GM20431 (cell line): ENCODE data around the gene ASB16.
"Not testable (repeated sequence)": the region's sequence is repeated elsewhere in the genome, so short reads cannot be mapped to it uniquely, and the experiment has no call there.

Experiments used
- in situ Hi-C: fragments of 300-500 bp; cut with MseI, MboI; formaldehyde crosslinking; loops from one replicate; pipeline ENCODE4 v1.15.0; 2020; ENCODE audit warnings: low sequenced_read_pairs; ENCODE audit not compliant: unreplicated experiment

The ASB16 gene

DNA sequence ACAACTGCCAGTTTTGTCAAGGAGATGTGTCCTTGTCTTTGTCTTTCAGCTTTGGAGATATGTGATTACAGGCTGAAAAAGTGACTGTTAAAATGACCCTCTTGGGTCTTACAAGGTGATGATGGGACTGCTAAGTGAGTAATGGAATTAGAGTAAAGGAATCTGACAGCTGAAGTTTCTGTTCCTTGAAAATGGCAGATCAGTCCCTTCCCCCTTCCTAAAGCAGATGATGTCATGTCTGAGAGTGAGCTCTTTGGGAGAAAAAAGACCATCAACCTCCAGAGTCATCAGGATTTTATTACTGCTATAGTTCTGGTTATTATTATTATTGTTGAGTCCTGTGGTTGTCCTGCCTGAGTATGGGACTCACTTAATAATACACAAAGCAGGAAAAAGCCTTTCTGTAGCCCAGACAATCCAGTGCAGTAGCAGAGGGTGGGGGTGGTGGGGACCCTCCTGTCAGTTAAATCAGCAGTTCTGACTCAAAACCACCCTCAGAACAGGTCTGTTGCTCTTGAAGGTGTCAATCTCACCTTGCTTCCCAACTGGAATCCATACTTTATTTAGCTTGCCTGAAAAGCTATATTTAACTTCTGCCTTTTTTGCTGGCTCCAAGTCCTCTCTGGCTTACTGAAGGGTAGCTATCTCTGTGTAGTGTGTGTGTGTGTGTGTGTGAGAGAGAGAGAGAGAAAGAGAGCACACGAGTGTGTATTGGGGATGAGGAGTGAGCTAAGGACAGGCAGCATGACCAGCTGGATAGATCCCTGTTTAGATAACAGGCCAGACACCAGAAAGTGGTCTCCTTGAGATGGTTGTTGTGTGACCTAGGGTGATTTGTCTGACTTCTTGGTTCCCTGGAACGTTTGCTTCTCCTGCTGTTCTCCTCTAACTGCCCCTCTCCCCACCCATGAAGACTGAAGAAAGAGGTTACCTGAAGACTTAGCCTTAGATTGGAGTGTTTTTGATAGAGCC lies 23.8 kb upstream of the ASB16 start:
- in situ Hi-C loops = no loop called here

DNA sequence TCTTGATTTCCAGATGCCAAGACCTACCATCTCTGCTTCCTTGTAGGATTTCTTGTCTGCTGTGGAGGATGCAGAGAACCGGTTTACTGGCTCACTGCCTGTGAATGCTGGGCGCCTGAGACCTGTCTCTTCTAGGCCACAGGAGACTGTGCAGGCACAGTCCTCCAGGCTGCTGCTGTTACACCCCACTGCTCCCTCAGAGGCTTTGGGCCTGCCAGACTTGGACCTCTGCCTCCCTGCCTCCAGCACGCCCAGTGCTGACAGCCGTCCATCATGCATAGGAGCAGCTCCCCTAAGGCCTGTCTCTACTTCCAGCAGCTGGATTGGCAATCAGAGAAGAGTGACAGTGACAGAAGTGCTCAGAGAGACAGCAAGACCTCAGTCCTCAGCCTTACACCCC lies 22.7 kb upstream of the ASB16 start:
- in situ Hi-C loops = no loop called here

DNA sequence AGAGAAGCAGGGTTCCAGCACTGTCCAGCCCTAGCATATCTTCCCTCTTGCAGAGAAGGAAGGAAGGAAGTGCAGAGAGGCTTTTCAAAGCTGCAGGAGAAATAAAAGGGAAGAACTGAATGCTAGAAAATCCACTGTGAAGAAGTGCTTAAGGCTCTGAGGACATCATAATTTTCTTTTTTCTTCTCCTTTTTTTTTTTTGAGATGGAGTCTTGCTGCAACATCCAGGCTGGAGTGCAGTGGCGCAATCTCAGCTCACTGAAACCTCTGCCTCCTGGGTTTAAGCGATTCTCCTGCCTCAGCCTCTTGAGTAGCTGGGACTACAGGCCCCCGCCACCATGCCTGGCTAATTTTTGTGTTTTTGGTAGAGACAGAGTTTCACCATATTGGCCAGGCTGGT lies 21.4 kb upstream of the ASB16 start:
- in situ Hi-C loops = not testable (repeated sequence)

DNA sequence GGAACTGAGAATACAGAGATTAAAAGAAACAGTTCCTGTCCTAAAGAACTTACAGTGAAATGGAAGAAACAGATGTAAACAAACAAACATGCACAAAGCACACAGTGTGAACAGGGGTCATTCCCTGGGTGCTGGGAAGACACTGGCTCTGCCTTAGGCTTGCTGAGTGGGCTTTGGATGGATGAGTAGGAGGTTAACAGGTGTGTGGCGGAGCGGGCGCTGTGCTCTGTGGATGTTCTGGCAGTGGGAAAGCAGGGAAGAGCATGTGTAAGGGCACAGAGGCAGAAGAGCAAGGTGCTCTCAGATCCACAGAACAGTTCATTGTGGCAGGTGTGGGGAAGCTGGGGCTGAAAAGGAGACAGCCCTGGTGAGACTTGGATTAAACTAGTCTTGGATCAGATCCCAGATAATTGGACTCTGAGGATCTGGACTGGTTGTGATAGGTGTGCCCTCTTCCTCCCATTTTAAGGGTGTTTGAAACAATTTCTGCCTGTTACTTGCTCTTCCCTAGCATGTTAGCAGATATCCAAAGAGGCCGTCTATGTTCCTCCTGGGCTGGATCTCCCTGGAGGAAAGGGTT lies 20.7 kb upstream of the ASB16 start:
- in situ Hi-C loops = no loop called here

DNA sequence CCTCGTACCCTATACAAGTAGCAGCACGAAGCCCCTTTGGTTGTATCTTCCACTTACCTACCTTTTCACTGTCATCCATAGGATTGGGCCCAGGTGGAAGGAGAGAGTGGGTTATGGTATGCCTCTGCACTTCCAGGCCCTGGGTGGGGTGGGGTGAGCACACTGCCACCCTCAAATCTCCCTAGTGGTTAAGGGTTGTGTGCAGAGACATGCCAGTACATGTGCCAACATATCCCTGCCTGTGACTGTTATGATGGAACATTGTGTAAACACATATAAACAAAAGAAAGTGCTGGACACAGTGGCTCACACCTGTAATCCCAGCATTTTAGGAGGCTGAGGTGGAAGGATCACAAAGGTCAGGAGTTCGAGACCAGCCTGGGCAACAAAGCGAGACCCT lies 17.6 kb upstream of the ASB16 start:
- in situ Hi-C loops = no loop called here

DNA sequence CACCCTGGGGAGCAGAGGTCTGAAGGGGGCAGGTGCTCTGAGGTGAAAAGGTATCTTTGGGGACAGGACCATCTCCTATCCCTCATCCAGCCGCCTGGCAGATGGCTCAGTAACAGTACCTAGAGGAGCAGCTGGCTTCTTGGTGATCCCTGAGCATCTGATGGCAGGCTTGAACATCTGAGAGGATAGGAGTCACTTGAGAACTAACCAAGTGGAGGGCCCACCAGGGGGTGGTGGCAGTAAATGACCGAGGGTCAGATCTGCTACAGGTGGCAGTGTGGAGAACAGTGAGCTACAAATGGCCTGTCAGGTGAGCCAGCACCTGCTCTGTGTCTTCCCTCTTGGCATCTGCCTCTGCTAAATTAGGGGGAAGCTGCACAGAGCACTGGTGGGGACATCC lies 15.0 kb upstream of the ASB16 start:
- in situ Hi-C loops = no loop called here

DNA sequence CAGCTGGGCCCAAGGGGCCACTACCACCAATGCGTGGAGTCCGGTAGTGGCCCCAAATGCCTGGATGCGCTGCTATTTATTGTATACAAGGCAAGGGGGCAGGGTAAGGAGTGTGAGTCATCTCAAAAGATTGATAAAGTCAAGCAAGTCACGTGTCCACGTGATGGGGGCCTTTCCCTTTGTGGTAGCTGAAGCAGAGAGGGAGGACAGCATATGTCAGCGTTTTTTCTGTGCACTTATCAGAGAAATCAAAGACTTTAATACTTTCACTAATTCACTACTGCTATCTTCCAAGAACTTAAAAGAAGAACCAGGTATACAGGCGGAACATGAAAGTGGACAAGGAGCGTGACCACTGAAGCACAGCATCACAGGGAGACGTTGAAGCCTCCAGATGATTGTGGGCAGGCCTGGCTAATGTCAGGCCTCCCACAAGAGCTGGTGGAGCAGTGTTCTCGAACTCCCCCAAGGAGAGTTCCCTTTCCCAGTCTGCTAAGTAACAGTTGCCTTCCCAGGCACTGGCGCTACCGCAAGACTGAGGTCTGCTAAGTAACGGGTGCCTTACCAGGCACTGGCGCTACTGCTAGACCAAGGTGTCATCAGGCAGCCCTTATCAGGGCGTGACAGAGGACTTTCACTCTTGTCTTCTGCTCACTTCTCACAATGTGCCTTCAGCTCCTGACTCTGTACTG lies 10.8 kb upstream of the ASB16 start:
- in situ Hi-C loops = no loop called here

DNA sequence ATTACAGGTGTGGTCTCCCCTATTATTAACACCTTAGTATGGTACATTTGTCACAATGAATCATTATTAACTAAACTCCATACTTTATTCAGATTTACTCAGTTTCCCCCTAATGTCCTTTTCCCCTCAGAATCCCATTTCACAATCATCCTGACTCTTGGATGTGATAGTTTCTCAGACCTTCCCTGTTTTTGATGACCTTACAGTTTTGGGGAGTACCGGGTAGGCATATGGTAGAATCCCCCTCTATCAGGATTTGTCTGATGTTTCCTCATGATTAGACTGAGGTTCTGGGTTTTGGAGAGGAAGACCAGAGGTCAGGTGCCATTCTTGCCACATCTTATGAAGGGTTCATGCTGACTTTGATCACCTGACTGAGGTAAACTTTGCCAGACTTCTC lies 6.0 kb upstream of the ASB16 start:
- in situ Hi-C loops = no loop called here

DNA sequence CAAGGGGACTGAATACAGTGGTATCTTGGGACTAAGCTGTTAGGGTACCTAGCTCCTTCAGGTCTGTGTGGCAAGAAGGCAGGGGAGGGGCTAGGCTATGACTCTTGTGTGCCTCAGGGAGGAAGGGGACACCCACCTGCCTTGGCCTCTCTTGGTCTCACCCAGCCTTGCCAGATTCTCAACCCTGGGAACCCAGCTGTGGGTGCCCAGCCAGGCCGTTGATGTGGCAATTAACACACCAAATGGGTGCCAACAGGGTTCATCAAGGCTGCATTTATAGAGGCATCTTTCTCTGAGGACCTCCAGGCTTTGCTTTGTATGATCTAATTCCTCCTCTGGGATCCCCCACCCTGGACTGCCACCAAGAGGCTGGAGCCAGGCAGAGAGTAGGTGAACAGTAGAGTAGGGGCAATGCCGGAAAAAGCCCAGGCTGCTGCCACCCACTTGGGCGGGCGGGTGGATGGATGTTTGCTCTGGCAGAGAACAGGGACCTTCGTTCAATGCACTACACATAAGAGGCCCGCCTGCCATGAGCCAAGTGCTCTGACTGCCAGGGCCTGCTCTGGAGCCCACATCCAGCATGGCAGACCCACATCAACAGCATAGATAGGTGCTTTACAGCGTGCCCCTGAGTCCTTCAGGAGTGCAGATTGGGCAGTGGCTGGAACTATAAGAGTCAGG lies 3.2 kb upstream of the ASB16 start:
- in situ Hi-C loops = no loop called here

DNA sequence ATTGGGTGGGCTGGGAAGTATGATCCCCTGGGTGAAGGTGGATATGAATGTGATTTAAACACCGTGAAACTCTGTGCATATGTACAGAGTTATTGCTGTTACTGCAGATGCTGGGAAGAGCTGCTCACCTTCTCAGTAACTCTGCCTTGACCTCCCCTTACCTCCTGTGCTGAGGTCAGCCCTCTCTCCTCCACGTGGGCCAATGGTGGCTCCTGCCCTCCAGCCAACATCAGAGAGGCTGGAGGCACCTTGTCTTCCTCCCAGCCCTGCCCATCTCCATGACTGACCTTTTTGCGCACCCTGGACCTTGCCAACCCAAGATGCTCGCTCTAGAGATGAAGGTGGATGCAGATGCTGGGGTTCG lies 387 bp upstream of the ASB16 start:
- in situ Hi-C loops = no loop called here

DNA sequence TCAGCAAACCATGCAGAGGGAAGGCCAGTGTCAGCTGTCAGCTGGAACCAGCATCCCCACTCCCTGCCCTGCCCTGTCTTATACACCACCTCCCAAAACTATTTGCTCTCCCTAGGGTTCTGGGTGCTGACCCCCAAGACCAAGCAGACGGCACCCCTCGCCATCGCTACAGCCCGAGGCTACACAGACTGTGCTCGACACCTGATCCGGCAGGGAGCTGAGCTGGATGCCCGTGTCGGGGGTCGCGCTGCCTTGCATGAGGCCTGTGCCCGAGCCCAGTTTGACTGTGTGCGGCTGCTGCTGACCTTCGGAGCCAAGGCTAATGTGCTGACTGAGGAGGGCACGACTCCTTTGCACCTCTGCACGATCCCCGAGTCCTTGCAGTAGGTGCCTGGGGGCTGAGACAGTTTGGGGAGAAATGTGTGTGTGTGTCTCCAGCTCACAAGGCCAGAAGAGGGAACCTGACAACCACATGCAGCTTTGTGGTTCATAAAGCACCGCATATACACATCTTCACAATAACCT lies 1.5 kb downstream of the ASB16 start:
- in situ Hi-C loops = no loop called here

DNA sequence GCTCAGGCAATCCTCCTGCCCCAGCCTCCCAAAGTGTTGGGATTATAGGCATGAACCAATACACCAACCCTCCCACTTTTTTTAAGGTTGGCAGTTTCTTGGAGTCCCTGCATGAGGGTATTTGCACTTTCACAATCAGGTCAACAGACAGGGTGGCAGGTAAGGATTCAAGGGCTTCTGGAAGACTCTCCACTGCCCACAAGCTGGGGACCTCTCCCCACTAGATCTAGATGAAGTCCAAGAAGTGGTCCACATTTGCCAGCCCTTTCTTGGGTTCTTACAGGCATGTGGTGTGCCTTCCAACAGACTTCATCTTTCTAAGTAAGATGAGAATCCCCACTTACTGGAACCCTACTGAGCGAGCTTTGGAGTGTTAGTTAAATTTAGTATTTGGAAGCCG lies 3.9 kb downstream of the ASB16 start:
- in situ Hi-C loops = no loop called here

DNA sequence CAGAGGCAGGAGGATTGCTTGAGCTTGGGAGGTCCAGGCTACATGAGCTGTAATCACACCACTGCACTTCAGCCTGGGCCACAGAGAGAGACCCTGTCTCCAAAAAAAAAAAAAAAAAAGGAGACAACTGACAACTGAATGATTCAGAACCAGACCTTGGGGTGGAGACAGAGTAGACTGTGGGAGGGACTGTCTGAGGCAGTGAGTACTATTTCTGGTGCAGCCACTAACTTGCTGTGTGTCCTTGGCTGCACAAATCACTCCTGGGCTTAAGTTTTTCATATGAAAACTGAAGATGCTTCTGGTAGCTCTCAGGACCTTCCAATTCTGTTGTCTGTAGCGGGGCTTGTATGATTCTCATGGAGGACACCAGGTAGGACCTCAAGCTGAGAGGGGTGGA lies 5.8 kb downstream of the ASB16 start:
- in situ Hi-C loops = no loop called here

DNA sequence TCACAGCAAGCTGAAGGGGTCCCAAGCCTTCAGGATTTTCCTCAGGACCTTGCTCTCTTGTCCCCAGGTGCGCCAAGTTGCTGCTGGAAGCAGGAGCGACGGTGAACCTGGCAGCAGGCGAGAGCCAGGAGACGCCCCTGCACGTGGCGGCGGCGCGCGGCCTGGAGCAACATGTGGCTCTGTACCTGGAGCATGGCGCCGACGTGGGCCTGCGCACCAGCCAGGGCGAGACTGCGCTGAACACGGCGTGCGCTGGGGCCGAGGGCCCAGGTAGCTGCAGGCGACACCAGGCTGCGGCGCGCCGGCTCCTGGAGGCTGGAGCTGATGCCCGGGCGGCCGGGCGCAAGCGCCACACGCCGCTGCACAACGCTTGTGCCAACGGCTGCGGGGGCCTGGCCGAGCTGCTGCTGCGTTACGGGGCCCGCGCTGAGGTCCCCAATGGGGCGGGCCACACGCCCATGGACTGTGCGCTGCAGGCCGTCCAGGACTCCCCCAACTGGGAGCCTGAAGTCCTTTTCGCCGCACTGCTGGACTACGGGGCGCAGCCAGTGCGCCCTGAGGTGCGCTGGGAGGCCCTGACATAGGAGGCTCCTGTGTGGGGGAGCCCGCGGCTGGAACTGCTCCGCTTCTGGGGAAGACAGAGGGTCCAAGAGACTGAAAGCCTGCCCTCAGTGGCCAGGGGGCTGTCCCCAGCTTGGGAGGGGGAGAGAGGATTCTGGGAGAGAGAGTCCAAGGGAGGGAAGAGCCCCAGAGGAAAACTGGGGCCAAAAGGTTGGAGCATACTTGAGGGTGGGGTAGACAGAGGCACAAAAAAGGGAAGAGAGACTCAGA lies 6.4 kb downstream of the ASB16 start:
- in situ Hi-C loops = no loop called here

DNA sequence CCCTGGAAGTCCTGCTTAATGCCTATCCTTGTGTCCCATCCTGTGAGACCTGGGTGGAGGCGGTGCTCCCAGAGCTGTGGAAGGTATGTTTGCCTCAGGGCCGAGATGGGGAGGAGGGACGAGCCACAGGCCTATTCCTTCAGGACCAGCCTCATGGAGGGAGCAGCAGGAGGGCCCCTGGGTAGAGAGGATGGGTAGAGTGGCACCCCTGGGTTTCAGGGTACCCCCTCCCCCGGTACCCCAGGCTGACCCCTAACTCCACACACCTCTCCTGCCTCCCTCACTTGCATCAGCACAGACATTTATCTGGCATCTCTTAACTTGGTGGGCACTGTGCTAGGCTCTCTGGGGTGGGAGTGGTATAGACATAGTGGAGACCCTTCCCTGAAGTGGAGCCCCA lies 7.1 kb downstream of the ASB16 start:
- in situ Hi-C loops = no loop called here

DNA sequence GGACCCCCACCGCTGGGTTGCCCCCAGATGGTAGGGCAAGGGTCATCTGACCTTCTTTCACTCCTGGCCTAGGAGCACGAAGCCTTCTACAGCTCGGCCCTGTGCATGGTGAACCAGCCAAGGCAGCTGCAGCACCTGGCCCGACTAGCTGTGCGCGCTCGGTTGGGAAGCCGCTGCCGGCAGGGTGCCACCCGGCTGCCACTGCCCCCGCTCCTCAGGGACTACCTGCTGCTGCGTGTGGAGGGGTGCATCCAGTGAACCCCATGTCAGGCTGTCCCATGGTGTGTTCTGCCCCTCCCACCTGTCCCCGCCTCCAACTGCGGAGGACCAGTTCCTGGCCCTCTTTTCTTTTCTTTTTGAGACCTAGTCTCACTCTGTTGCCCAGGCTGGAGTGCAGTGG lies 7.6 kb downstream of the ASB16 start:
- in situ Hi-C loops = no loop called here

DNA sequence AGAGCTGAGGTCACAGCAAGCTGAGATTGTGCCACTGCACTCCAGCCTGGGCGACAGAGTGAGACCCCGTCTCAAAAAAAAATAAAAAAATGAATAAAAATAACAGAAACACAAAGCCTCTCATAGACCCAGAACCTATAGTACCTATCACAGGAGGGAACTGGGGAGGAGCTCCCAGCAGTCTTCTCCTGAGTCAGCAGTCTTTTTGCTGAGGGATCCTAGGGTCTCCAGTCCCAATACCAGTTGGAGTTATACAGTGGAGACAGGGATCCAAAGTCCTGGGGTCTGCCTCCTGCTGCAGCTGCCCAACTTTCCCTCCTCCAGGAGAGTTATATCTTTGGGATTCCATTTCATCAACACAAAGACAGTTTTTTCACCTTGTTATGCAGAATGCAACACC lies 12.5 kb downstream of the ASB16 start:
- in situ Hi-C loops = no loop called here

DNA sequence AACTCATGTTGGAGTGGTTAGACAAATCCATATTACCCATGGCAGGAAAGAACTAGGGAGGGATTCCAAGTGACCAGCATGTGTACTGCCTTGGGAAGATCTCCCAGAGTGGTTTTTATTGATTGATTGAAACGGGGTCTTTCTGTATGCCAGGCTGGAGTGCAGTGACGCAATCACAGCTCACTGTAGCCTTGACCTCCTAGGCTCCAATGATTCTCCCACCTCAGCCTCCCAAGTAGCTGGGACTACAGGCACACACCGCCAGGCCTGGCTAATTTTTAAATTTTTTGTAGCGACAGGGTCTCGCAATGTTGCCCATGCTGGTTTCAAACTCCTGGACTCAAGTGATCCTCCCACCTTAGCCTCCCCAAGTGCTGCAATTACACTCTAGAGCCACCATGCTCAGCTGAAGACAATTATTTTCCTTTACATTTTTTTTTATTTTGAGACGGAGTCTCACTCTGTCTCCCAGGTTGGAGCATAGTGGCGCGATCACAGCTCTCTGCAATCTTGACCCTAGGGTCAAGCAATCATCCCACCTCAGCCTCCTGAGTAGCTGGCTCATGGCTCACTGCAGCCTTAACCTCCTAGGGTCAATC lies 13.8 kb downstream of the ASB16 start:
- in situ Hi-C loops = no loop called here
